HG03565 (cell line): ENCODE results near the gene TBC1D16.

Experiments used
- ATAC-seq: cut with Tn5 transposase; IDR thresholded peaks from one replicate; pipeline ENCODE4 v1.9.1; 2021; ENCODE audit warnings: mild to moderate bottlenecking, moderate library complexity; ENCODE audit not compliant: unreplicated experiment

The TBC1D16 gene

DNA sequence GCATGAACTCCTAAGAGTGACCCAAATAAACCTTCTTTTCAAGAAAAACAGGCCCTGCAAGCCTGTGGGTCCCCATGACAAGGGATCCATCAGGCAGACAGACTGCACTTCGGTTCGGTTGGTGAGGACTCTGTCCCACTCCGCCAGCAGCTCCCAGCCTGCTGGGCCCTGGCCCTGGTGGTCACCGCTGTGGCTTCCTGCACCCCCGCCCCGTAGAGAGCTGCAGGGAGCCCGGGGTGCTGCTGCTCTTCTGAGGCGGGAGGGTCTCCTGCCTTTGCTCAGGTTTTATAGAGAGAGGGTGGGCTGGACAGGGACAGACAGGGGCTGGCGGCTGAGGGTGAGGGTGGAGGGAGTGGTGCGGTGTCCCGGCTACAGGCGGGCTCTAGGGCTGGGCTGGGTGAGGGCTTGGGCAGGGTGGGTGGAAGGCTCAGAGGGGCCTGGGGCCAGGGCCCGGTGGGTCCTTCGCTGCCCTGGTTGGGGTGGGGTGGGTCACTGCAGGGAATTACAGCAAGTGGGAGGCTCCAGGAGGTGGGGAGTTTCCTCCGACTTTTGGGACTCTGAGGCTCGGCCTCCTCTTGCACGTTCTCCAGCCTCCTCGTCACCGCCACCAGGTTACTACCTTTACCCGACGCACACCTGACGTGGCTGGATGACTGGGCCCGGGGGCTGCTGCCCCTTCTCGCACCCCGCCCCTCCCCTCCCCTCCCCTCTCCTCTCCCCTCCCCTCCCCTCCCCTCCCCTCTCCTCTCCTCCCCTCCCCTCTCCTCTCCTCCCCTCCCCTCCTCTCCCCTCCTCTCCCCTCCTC, 106.2 kb downstream of the TBC1D16 start:
- no peak for ATAC-seq

DNA sequence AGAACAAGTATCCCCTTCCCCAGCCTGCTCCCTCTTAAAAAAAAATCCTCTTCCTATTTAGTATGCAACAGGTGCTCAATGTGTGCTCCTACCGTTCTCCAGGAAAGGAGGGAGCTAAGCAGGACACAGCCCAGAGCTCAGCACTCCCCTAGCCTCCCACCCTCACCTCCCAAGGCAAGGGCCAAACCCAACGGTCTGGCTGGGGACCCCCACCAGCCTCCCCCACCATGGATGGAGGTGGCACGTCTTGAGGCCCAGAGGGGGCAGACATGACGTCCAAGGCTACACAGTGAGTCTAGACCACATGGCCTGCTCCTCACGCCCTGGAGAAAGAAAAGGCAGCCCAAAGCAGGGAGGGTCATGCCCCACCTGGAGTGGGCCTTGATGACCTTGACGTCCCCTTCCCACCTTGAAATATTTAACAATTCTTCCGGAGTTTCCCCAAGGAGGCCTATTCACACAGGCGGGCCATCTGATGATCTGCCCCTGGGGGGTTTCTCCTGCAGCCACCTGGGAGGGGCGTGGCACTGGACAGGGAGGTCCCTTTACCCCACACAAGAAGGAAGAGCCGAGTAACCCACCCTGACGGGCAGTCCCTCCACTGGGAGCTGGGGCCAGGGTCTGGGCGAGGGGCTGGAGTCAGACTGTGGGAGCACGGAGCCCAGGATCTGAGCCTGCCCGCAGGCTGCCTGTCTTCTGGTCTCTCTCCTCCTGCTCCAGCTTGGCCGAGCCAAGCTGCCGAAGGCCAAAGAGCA, 107.0 kb downstream of the TBC1D16 start:
- ATAC-seq: no peak

DNA sequence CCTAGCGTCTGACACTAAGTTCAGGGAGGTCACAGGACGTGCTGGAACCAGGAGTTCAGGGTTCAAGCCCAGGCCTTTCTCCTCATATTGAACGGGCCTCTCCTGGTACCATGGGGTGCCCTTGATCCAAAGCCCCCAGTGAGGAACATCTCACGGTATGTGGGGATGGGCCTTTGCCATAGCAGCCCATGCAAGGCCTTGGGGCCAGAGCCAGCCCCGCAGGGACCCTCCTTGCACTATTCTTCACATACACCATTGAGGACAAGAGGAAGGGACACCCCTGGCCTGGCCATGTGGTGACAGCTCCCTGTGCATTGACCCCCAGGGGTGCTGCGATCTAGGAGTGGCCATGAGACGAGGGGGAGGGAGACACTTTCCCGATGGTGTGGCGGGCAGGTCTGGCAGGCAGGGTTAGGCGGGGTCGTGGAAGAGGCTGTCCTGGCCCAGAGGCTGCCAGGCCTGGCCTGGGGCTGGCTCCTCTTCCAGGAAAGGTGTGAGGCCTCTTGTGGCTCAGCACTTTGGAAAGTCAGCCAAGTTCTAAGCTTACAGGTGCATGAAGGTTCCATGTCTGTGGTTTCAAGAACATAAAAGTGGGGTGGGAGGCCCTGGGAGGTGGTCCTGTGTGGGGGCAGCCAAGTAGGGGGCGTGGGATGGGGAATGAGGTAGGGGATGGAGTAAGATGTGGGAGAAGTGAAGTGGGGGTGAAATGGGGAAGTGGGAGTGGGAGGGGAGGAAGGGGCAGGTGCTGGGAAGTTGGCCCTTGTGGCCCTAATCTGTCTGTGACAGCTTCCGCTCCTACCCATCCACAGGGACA, 107.8 kb downstream of the TBC1D16 start:
- ATAC-seq: no peak

DNA sequence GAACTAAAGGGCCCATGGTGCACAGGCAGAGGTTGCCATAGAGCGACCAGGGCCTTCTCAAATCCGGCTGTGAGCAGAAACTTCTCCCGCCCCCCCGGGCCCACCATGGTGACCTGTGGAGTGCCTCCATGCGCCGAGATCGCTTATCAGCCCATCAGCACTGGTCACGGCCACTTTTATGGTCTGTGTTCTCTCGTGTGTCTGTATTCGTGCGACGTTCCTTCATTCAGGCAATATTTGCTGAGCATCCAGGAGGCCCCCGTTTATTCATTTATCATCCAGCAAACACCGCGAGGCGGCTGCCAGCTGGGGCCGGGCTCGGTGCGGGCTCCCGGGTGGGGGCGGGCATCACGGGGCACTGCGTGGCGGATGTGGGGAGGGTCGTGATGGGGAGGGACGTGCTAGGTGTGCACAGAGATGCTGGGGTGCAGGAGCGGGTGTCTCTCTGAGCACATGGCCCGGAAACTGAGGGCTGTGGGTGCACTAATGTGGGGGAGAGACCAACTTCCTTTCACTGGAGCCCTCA, 108.5 kb downstream of the TBC1D16 start:
- ATAC-seq: no peak

DNA sequence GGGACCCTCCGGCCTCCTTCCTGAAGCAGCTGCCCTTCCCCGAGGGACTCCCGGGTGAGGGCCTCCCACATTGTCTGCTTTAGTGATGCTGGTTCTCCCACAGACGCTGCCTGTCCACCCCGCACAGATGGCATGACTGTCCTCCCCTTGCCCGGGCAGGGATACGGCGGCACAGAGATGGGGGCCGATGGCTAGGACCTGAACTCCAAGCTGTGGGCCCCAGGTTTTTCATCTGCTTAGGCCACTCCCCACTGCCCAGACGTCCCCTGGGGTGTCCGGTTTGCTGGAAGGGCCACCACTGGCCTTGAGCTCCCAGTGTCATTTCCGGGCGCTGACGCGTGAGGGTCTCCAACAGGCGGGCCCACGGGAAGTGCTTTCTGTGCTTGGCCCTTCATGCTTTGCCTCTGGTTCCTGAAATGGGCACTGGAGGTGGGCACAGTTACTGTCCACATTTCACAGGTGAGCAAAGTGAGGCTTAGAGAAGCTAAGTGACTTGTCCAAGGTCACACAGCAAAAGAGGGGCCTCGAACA, 109.0 kb downstream of the TBC1D16 start:
- no peak for ATAC-seq

DNA sequence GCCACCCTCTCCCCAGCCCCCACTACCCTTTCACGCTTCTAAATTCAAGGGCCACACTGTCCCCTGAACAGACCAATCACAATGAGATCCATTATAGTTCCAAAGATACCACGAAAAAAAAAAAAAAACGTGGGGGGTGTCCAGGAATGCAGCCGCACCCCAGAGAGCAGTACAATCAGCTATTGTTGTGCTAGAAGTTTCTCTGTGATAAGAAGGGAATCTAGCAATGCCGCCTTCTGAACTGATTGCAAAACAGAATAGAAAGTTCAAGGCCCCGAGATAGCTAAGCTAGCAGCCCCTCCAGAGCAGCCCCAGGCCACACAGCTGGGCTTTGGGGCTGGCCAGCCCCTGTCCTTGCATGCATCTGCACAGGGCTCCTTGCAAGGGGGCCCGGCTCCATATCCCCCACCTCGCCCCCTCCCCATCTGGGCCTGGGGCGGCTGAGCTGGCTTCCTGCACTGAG, 109.5 kb downstream of the TBC1D16 start:
- no peak for ATAC-seq

DNA sequence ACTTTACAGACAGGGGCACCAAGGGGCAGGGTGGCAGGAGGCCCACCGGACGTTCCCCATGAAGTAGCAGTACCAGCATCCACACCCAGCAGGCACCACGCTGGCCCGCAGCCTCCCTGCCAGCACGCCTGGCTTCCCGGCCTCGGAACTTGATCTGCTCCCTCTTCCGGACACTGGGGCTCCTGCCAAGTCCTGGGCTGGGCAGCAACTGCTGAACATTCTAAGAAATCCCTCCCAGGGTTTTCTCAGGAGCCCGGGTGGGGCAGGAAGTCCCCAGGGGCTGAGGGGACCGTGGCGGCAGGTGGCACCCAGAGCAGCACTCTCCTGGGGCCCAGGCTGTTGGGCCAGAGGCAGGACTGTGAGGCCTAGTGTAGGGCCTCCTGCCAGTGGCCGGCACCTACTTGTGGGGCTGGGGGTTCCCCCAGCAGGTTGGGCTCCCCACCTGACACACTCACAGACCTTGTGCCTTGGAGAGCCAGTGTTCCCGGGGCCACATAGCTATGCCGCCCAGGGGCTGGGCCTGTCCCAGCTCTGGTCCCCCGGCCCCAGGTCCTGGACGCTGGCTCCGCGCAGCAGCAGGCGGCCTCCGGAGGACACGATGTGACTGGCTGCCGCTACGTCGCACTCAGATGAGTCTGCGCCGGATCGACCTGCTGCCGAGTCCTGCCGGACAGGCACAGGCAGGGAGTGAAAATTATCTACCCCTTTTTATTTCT, 110.3 kb downstream of the TBC1D16 start:
- no peak for ATAC-seq

DNA sequence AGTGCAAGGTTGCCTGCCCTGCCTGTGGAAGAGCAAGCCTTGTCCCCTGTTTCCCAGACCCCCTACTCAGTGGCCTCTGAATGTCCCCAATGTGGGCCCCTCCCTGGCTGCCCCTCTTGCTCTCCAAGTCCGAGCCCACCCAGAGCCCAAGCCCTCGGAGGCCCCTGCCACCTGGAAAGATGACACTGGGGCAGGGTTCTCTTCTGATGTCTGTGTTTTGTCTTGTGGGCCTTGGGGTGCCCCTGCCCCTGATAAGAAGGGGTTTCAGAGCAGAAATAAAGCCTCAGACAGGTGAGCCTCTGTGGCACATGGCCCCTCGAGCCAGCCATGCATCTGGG, 111.1 kb downstream of the TBC1D16 start:
- ATAC-seq: no peak

DNA sequence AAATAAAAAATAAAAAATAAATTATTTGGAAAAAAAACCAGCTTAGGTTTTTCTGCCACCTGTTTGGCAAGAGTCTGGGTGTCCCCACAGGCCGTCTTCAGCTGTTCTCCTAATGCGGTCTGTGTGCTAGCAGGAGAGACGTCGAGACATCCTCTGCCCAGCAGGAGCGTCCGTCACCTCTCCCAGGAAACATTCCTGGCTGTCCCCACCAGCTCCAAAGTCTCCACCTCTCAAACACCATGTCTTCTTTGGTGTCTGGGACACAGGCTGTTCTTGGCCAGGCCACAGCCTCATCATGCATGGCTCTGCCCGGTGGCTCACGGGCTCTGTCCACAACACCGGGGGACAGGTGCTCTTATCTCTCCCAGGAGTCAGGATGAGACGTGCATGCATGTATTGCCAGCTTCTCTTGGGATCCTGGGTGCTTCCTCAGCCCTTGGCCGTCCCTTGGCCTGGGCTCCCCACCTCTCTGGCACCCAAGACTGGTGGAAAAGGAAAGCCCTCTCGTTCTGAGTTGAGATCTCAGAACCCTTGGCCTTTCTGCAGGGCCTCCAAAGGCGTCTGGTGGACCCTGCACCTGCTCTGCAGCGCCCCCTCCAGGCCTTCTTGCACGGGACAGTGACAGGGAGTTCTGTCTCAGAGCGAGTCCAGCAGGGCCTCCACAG, 111.6 kb downstream of the TBC1D16 start:
- no peak for ATAC-seq

DNA sequence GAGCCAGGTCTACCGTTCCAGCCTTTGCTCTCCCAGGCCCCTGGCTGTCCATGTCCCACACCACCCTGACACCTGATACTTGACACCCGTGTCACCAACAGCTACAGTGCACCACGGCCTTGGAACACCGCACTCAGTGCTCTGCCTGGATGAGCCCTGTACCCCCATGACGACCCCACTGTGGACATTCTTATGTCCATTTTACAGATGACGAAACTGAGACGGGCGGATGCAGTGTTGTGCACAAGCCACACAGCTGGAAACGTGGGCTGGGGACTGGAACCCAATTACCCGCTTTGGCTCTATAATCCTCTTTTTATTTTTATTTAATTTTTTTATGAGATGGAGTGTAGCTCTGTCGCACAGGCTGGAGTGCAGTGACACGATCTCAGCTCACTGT, 112.9 kb downstream of the TBC1D16 start:
- ATAC-seq: no peak

DNA sequence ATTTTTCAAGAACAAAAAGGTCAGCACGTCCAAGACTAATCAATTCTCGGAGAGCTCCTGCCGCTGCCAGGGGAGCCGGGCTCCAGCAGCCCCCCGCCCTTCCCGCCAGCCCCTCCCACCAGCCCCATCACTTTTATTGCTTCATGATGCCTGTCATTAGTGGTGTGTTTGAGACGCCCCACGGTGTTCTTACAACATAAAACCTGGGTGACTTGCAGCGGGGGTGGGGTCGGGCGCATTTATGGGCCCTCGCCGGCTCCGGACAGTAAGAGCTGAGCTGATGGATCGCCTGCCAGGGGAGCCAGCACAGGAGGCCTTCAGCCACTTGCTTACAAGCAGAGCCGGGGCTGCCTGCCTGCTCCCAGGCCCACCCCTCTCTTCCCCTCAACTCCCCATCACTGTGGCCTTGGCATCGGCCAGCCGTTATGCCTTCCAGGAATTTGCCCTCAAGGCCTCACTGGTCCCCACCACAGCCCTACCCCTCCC, 113.5 kb downstream of the TBC1D16 start:
- no peak for ATAC-seq

DNA sequence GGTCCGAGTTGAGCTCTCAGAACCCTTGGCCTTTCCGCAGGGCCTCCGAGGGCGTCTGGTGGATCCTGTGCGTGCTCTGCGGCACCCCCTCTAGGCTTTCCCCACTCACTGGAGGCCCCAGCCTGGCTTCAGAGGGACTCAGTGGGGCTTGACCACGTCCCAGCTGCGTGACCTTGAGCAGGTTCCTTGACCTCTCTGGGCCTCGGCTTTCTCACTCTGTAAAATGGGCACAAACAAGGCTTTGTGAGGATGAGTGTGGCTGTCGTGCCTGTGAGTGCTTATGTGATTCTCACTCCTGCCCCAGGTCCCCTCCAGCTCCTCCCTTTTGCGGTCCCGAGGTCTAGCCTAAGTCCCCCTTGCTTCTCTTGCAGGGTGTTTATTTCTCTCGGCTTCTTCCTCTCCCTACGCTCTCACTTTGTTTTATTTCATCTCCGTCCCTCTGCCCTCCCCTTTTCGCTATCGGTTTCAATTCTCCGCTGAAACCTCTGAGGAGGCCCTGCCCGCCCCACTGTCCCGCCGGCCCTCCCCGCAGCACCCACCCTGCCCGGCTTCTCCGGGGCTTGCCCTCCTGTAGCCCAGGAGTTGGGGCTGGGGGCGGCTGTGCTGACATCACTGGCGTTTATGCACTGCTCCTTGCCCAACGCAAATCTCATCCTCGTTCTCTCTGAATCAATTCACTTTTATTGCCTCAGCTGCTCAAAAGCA, 114.1 kb downstream of the TBC1D16 start:
- no peak for ATAC-seq

DNA sequence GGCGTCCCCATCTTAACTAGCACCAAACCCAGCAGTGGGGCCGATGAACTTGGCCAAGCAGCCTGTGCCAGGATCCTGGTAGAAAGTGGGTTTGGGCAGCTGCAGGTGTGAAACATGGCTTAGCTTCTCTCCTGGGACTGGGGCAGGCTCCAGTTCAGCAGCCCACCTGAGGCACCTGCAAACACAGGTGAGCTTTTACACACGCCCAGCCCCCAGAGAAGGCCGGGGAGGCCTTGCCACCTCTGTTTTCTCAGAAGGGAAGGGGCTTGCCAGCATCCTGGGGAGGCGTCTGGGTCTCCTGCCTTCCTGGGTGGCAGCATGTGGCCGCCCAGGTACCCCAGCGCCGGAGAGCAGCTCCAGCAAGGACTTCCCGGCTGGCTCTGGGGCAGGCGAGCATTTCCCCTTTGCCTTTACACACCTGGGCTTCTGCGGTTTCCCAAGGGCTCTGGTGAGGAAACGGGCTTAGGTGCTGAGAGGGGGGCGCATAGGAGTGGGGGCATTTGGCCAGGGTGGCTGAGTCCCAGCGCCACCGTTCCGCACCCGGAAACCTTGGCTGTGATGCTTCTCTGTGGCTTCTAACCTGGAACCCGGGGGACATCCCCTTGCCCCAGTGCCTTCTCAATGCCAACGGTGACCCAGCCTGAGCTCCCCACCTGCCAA, 114.8 kb downstream of the TBC1D16 start:
- ATAC-seq: no peak

DNA sequence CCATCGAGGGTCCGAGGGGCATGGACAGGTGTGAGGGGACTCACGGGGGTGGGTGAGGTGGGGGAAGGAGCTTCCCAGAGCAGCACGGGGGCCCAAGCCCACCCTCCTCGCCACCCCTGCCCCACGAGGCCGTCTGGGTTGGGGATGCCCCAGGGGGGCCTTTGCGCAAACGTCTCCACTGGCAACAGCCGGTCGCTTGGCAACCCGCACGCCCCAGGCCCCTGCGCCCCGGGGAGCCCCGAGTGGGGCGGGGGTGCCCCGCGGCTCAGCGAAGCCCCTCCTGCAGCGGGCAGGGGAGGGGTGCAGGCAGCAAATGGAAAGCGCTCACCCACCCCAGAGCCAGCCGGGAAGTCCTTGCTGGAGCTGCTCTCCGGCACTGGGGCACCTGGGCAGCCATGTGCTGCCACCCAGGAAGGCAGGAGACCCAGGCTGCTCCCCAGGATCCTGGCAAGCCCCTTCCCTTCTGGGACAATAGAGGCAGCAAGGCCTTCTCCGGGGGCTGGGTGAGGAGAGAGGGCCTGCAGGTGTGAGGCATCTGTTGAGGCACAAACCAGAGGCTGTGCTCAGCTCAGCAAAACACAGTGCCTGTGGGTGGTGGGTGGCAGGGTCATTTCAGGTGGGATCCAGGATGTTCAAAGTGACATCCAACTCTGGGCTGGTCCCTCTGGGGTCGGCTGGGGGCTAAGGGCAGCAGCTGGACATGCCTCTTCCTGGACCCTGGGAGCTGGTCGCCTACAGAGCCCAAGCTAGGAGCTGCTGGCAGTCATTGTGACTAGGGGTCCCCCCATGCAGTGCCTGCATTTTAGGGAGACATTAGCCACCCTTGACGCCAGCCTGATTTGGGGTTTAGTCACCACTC, 115.6 kb downstream of the TBC1D16 start:
- no peak for ATAC-seq

DNA sequence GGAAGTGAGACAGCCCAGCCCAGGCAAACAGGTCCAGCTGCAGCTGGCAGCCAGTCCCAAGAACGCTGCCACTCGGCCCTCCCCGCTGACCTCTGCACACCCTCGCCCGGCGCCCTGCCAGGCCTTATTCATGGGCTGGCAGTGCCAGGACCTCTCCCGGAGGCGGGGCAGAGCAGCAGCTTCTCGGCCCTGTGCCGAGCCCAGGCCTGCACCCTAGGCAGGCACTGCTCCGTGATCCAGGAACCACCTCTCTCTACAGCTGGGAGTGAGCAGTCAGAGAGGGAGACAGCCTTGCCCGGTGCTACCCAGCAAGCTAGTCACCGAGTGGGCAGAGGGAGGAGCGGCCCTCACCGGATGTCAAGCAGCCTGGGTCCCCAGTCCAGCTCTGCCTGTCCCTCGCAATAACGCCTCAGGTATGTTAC, 116.5 kb downstream of the TBC1D16 start:
- ATAC-seq: no peak

DNA sequence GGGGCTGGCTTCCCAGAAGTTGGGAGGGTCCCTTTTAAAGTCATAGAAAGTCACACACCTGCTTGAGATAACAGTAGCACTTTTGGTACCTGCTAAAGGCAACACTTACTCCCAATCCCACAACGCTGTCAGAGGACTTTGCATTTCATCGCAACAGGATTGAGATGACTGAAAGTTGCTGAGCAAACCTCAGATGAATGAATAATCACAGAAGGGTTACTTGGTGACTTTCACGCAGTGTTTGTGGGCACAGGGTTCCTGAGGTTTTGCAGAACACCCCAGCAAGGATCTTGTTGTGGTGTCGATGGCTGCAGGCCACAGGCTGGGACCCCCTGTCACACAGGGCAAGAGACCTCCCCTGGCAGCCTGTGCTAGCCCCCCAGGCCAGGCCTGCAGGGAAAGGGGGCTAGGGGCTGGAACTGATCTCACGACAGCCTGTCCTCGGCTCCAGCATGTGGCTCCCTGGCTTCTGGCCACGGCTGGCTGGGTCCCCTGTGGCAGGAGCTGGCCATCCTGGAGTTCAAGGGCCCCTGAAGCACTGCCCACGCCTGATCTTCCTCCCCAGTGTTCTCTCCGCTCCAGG, 117.0 kb downstream of the TBC1D16 start:
- no peak for ATAC-seq

DNA sequence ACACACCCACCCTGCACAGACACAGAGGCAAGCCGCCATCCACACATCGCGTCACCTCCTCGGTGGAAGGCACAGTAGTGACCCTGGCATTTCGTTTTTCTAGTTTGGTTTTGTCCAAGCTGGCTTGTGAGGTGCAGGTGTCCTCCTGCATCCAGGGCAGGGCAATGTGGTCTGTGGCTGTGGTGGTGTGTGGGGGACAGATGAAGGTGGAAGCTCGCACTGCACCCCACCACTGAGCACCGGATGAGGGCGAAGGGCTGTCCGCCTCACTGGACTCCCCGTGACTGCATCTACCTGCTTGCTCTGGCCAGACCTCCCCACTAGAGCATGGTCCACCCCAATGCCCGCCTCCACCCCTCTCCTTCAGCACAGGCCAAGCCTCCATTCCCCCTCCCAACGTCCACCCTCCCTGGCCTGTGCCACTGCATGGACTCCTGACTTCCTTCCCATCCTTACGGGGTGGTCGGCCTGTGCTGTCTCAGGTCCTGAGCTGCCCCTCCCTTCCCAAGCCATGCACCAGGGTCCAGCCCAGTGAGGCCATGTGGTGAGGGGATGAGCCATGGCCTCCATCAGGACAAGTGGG, 117.7 kb downstream of the TBC1D16 start:
- no peak for ATAC-seq
